ENCODE results near the gene SRPX. TPM values are rescaled to one million over a fixed set of nuclear protein-coding genes. Genes with fewer than 3 reads are reported as not detected.
A peak's percentile ranks its signal among the peaks of the same experiment; 100 is the strongest.

The SRPX gene
- total RNA-seq, 2 donors from 2014 or later, result 8.6 to 21.6 TPM

- 82% methylated on average over 7 of the region's 7 CpGs for WGBS
- Histone ChIP-seq H3K9me3 (no peaks in the 10 kb centered on the region), H3K4me3 (no peak overlapping the region), H3K27ac (no peak overlapping the region), H3K27me3 (replicated peaks; ENCODE audit: insufficient read depth) (no peaks in the 10 kb centered on the region), H3K36me3 (no peaks in the 10 kb centered on the region), H3K4me1 (replicated peaks) (no peaks in the 10 kb centered on the region)
- intact Hi-C loops (cut with DNase I), result no loop called here
- DNase-seq (ENCODE audit: low spot score), result no peak
- no peak for TF ChIP-seq POLR2A (IDR thresholded peaks at IDR 0.05)
- TF ChIP-seq CTCF (IDR thresholded peaks at IDR 0.05), result no peak
Observed at GRCh38 chrX:38117485-38117884, 103.2 kb downstream of the SRPX start.

GRCh38 chrX:38116706-38117105 is 104.0 kb downstream of the SRPX start:
- Histone ChIP-seq H3K36me3 (no peaks in the 10 kb centered on the region), H3K4me3 (no peak overlapping the region), H3K9me3 (no peaks in the 10 kb centered on the region), H3K27ac (no peak overlapping the region), H3K4me1 (replicated peaks) (no peaks in the 10 kb centered on the region), H3K27me3 (replicated peaks; ENCODE audit: insufficient read depth) (no peaks in the 10 kb centered on the region)
- intact Hi-C loops (cut with DNase I), result no loop called here
- WGBS, result 55% methylated on average over 1 of the region's 1 CpG
- TF ChIP-seq POLR2A (IDR thresholded peaks at IDR 0.05) (no peak), CTCF (IDR thresholded peaks at IDR 0.05) (no peak), POLR2AphosphoS5 (IDR thresholded peaks at IDR 0.05) (no peak)
- DNase-seq (ENCODE audit: low spot score), result no peak

GRCh38 chrX:38112566-38112965 is 108.1 kb downstream of the SRPX start:
- TF ChIP-seq POLR2A (IDR thresholded peaks at IDR 0.05) (no peak), POLR2AphosphoS5 (IDR thresholded peaks at IDR 0.05) (no peak), CTCF (IDR thresholded peaks at IDR 0.05) (no peak)
- Histone ChIP-seq H3K9me3 (no peaks in the 10 kb centered on the region), H3K27ac (no peak overlapping the region), H3K27me3 (replicated peaks; ENCODE audit: insufficient read depth) (no peaks in the 10 kb centered on the region), H3K36me3 (no peaks in the 10 kb centered on the region), H3K4me1 (replicated peaks) (no peaks in the 10 kb centered on the region), H3K4me3 (no peak overlapping the region)
- no peak for DNase-seq (ENCODE audit: low spot score)
- WGBS, result 80% methylated on average over 3 of the region's 4 CpGs
- intact Hi-C loops (cut with DNase I), result no loop called here

GRCh38 chrX:38111196-38111595 is 109.5 kb downstream of the SRPX start:
- 57% methylated on average over 5 of the region's 5 CpGs for WGBS
- H3K27me3 ChIP-seq (replicated peaks; ENCODE audit: insufficient read depth), result no peaks in the 10 kb centered on the region
- intact Hi-C loops (cut with DNase I), result no loop called here
- DNase-seq (ENCODE audit: low spot score), result no peak
- H3K9me3 ChIP-seq, result no peaks in the 10 kb centered on the region
- H3K27ac ChIP-seq, result no peak overlapping the region
- no peaks in the 10 kb centered on the region for H3K4me1 ChIP-seq (replicated peaks)
- H3K36me3 ChIP-seq, result no peaks in the 10 kb centered on the region
- no peak overlapping the region for H3K4me3 ChIP-seq
- TF ChIP-seq CTCF (IDR thresholded peaks at IDR 0.05) (no peak), POLR2A (IDR thresholded peaks at IDR 0.05) (no peak), POLR2AphosphoS5 (IDR thresholded peaks at IDR 0.05) (peak; percentile 15)

- TF ChIP-seq POLR2A (IDR thresholded peaks at IDR 0.05), result no peak
- TF ChIP-seq CTCF (IDR thresholded peaks at IDR 0.05), result no peak
- TF ChIP-seq POLR2AphosphoS5 (IDR thresholded peaks at IDR 0.05), result no peak
- H3K27ac ChIP-seq, result no peak overlapping the region
- H3K27me3 ChIP-seq (replicated peaks; ENCODE audit: insufficient read depth), result no peaks in the 10 kb centered on the region
- DNase-seq (ENCODE audit: low spot score), result no peak
- no peaks in the 10 kb centered on the region for H3K4me1 ChIP-seq (replicated peaks)
- no peaks in the 10 kb centered on the region for H3K9me3 ChIP-seq
- WGBS, result 61% methylated on average over 6 of the region's 6 CpGs
- intact Hi-C loops (cut with DNase I), result no loop called here
- no peak overlapping the region for H3K4me3 ChIP-seq
- H3K36me3 ChIP-seq, result no peaks in the 10 kb centered on the region
Observed at GRCh38 chrX:38110231-38110630, 110.4 kb downstream of the SRPX start.

All from prostate gland (tissue), 2 donors.